Measurements from ENCODE around the gene DSTYK. TPM values are rescaled to one million over a fixed set of nuclear protein-coding genes. Genes with fewer than 3 reads are reported as not detected.
A peak's percentile ranks its signal among the peaks of the same experiment; 100 is the strongest.

The DSTYK gene
- total and polyA plus RNA-seq, 2 experiments from 2014 or later = 6.1 to 10.7 TPM

- DNase-seq (ENCODE audit: low spot score) = no peak
- H3K9me3 Mint-ChIP-seq = no peaks in the 10 kb centered on the region
Observed at GRCh38 chr1:205208811-205209210, 2.7 kb downstream of the DSTYK start.

More at GRCh38 chr1:205208811-205209210, 2.7 kb downstream of the DSTYK start:
- Histone ChIP-seq H3K9me2 (ENCODE audit: insufficient read depth) (no peaks in the 10 kb centered on the region), H3K4me1 (ENCODE audit: insufficient read depth) (peaks cover 16% of the 10 kb centered on the region), H3K79me2 (replicated peaks; ENCODE audit: insufficient read depth) (peaks cover 59% of the 10 kb centered on the region), H2AFZ (no peak overlapping the region), H4K20me1 (replicated peaks; ENCODE audit: insufficient read depth) (peaks cover 3% of the 10 kb centered on the region; the same call in 1 of the 2 replicates), H3K27ac (ENCODE audit: low read depth) (no peak overlapping the region), H3K4me2 (no peak overlapping the region), H3K4me3 (no peak overlapping the region), H3F3A (replicated peaks; ENCODE audit: low read depth) (peaks cover 3% of the 10 kb centered on the region; the same call in 1 of the 2 replicates), H3K27me3 (ENCODE audit: insufficient read depth) (no peaks in the 10 kb centered on the region), H3K36me3 (ENCODE audit: insufficient read depth) (no peaks in the 10 kb centered on the region)
- TF ChIP-seq ETS1 (IDR thresholded peaks at IDR 0.05) = no peak
- no peak for TF ChIP-seq EZH2phosphoT487 (IDR thresholded peaks at IDR 0.05; ENCODE audit: unreplicated experiment)
- TF ChIP-seq NANOG (IDR thresholded peaks at IDR 0.05; ENCODE audit: borderline replicate concordance) = no peak
- no peak for TF ChIP-seq ZNF462 (CRISPR knock-in tag; IDR thresholded peaks at IDR 0.05)
- no peak for TF ChIP-seq REST (IDR thresholded peaks at IDR 0.05; ENCODE audit: unreplicated experiment)
- TF ChIP-seq STAT1 (IDR thresholded peaks at IDR 0.05; ENCODE audit: unreplicated experiment) = no peak
- no peak for TF ChIP-seq JUNB (IDR thresholded peaks at IDR 0.05; ENCODE audit: unreplicated experiment)
- TF ChIP-seq CTCF (conservative IDR thresholded peaks at IDR 0.05; ENCODE audit: low read depth in 2 of 2) = no peak
- no peak for TF ChIP-seq ZNF114 (CRISPR knock-in tag; IDR thresholded peaks at IDR 0.05)
- no peak for TF ChIP-seq CREB1 (CRISPR knock-in tag; IDR thresholded peaks at IDR 0.05; ENCODE audit: low read depth)
- no peak for TF ChIP-seq ZNF331 (CRISPR knock-in tag; IDR thresholded peaks at IDR 0.05; ENCODE audit: low read depth)
- TF ChIP-seq EZH2 (IDR thresholded peaks at IDR 0.05; ENCODE audit: low read depth, unreplicated experiment) = no peak
- no peak for TF ChIP-seq POLR2AphosphoS5 (IDR thresholded peaks at IDR 0.05; ENCODE audit: low read depth)
- ATAC-seq = no peak
- H3K27ac Mint-ChIP-seq = no peak overlapping the region
- no peaks in the 10 kb centered on the region for H3K36me3 Mint-ChIP-seq (ENCODE audit: low read depth)
- peaks cover 23% of the 10 kb centered on the region for H3K4me1 Mint-ChIP-seq
- H3K4me3 Mint-ChIP-seq = peak overlapping the region; percentile 30; the same call in 1 of the 3 replicates
- H3K27me3 Mint-ChIP-seq (ENCODE audit: insufficient read depth, low read depth, poor library complexity) = peaks cover 18% of the 10 kb centered on the region

Data from GM23338 (cell line).